SK-N-SH (cell line): ENCODE results near the gene SLC13A4. TPM values are rescaled to one million over a fixed set of nuclear protein-coding genes. Genes with fewer than 3 reads are reported as not detected.

ENCODE experiments used
- CTCF ChIA-PET: fragments of 300-600, 350-600 bp; formaldehyde crosslinking; extraction: SDS; loops from one replicate; lab custom pipeline; 2021; lab: Yijun Ruan, JAX
- POLR2A ChIA-PET: fragments of 350-600 bp; sonication (Branson Sonifier 250); formaldehyde crosslinking; extraction: SDS; loops from one replicate; lab custom pipeline; 2020; ENCODE audit warnings: antibody characterized with exemption, inconsistent platforms; lab: Yijun Ruan, JAX
- DNase-seq: peaks from one replicate; pipeline ENCODE4 v3.0.0; 2012
- H2AFZ ChIP-seq: fragments of 200-600 bp; sonication (generic); 2 replicates; pipeline ENCODE4 v1.8.1; 2016; ENCODE audit warnings: antibody characterized with exemption, mild to moderate bottlenecking, low read depth
- H3F3A ChIP-seq: fragments of 200-600 bp; sonication (generic); replicated peaks from 2 replicates; pipeline ENCODE3; 2016; ENCODE audit warnings: antibody characterized with exemption, mild to moderate bottlenecking; ENCODE audit not compliant: insufficient read depth
- H3K27ac ChIP-seq, 2 experiments: fragments of 200-500 bp in 1 of 2; fragments of 200-600 bp in 1 of 2; sonication (Bioruptor generic) in 1 of 2; sonication (generic), shearing (Covaris generic) in 1 of 2; 2 replicates each; pipeline versions ENCODE4 v1.5.1 to v1.6.1; 2014 to 2016; ENCODE audit warnings: low read depth in 2 of 2, inconsistent platforms in 1 of 2, low read length in 1 of 2, mild to moderate bottlenecking in 1 of 2, mixed read lengths in 1 of 2
- H3K27me3 ChIP-seq: fragments of 200-600 bp; sonication (generic), shearing (Covaris generic); 2 replicates; pipeline ENCODE4 v1.6.1; 2016; ENCODE audit warnings: mixed run types; ENCODE audit not compliant: insufficient read depth
- H3K36me3 ChIP-seq, 2 experiments: fragments of 200-500 bp in 1 of 2; fragments of 200-600 bp in 1 of 2; sonication (Bioruptor generic) in 1 of 2; sonication (generic) in 1 of 2; replicated peaks in 1 of 2; 2 replicates each; pipeline versions ENCODE3 to v1.5.1; 2014 to 2016; ENCODE audit warnings: low read length in 1 of 2, mild to moderate bottlenecking in 1 of 2; ENCODE audit not compliant: insufficient read depth in 2 of 2, control insufficient read depth in 1 of 2
- H3K4me1 ChIP-seq, 2 experiments: fragments of 200-500 bp in 1 of 2; fragments of 200-600 bp in 1 of 2; sonication (Bioruptor generic) in 1 of 2; sonication (generic), shearing (Covaris generic) in 1 of 2; 2 replicates each; pipeline versions ENCODE4 v1.5.1 to v1.6.1; 2014 to 2016; ENCODE audit warnings: low read depth in 1 of 2, low read length in 1 of 2, mixed run types in 1 of 2; ENCODE audit not compliant: insufficient read depth in 2 of 2, control insufficient read depth in 1 of 2
- H3K4me2 ChIP-seq: fragments of 200-600 bp; sonication (generic), shearing (Covaris generic); 2 replicates; pipeline ENCODE4 v1.6.1; 2017; ENCODE audit warnings: mixed run types
- H3K4me3 ChIP-seq, 2 experiments: fragments of 200-500 bp in 1 of 2; fragments of 200-600 bp in 1 of 2; sonication (Bioruptor generic) in 1 of 2; sonication (generic), shearing (Covaris generic) in 1 of 2; 2 replicates each; pipeline versions ENCODE4 v1.5.1 to v1.8.1; 2014 to 2016; ENCODE audit warnings: low read depth in 2 of 2, inconsistent platforms in 1 of 2, low read length in 1 of 2, mild to moderate bottlenecking in 1 of 2, mixed read lengths in 1 of 2, moderate library complexity in 1 of 2
- H3K79me2 ChIP-seq: fragments of 200-600 bp; sonication (generic); 2 replicates; pipeline ENCODE4 v1.8.1; 2017; ENCODE audit warnings: mild to moderate bottlenecking; ENCODE audit not compliant: insufficient read depth
- H3K9ac ChIP-seq: fragments of 200-600 bp; sonication (generic); 2 replicates; pipeline ENCODE4 v1.6.1; 2017; ENCODE audit warnings: mixed run types
- H3K9me2 ChIP-seq: fragments of 200-600 bp; sonication (generic); 2 replicates; pipeline ENCODE4 v1.6.1; 2017; ENCODE audit warnings: mixed run types
- H3K9me3 ChIP-seq: fragments of 200-600 bp; sonication (generic); 2 replicates; pipeline ENCODE4 v1.6.1; 2017; ENCODE audit warnings: mixed run types, mild to moderate bottlenecking, moderate library complexity
- H4K20me1 ChIP-seq: fragments of 200-600 bp; sonication (generic); 2 replicates; pipeline ENCODE4 v1.6.1; 2017; ENCODE audit warnings: mild to moderate bottlenecking, mixed run types; ENCODE audit not compliant: insufficient read depth
- CHD2 ChIP-seq: fragments of 150-350 bp; IDR thresholded peaks from 2 replicates; pipeline ENCODE4 v1.6.1; 2018; ENCODE audit warnings: low read length; ENCODE audit not compliant: partially characterized antibody
- EZH2phosphoT487 ChIP-seq: fragments of 200-600 bp; sonication (generic); IDR thresholded peaks from 2 replicates; pipeline ENCODE4 v1.6.1; 2017; ENCODE audit warnings: low read depth, mixed run types, mild to moderate bottlenecking, antibody characterized with exemption, moderate library complexity, borderline replicate concordance
- FOSL2 ChIP-seq: IDR thresholded peaks from 2 replicates; pipeline ENCODE4 v1.4.0; 2012; ENCODE audit warnings: low read depth, mild to moderate bottlenecking, moderate library complexity, borderline replicate concordance
- FOXJ3 ChIP-seq: sonication (generic); formaldehyde crosslinking; IDR thresholded peaks from 2 replicates; pipeline ENCODE4 v1.5.1; 2020; ENCODE audit warnings: mild to moderate bottlenecking, missing genetic modification reagents
- GABPA ChIP-seq: IDR thresholded peaks from 2 replicates; pipeline ENCODE4 v1.4.0; 2012; ENCODE audit warnings: low read depth, mild to moderate bottlenecking
- JUND ChIP-seq: IDR thresholded peaks from 2 replicates; pipeline ENCODE4 v1.4.0; 2012
- MAX ChIP-seq: IDR thresholded peaks from 2 replicates; pipeline ENCODE4 v1.4.0; 2012; ENCODE audit warnings: low read depth
- NFIC ChIP-seq: IDR thresholded peaks from 2 replicates; pipeline ENCODE4 v1.4.0; 2012; ENCODE audit warnings: borderline replicate concordance
- NRF1 ChIP-seq: IDR thresholded peaks from 2 replicates; pipeline ENCODE4 v1.6.1; 2012; ENCODE audit warnings: low read depth, mild to moderate bottlenecking, low read length
- PBX3 ChIP-seq: IDR thresholded peaks from 2 replicates; pipeline ENCODE4; 2012
- POLR2AphosphoS5 ChIP-seq: IDR thresholded peaks from 2 replicates; pipeline ENCODE4 v1.6.1; 2012; ENCODE audit warnings: low read depth, low read length
- REST ChIP-seq: IDR thresholded peaks from 2 replicates; pipeline ENCODE4 v1.6.1; 2012; ENCODE audit warnings: mild to moderate bottlenecking, low read depth, low read length, moderate library complexity
- RXRA ChIP-seq: IDR thresholded peaks from 2 replicates; pipeline ENCODE4 v1.4.0; 2012; ENCODE audit warnings: low read depth, mild to moderate bottlenecking, borderline replicate concordance
- TCF12 ChIP-seq: IDR thresholded peaks from 2 replicates; pipeline ENCODE4 v1.4.0; 2012
- TEAD4 ChIP-seq: IDR thresholded peaks from 2 replicates; pipeline ENCODE4 v1.4.0; 2012; ENCODE audit warnings: mild to moderate bottlenecking, borderline replicate concordance; ENCODE audit not compliant: insufficient read depth
- USF1 ChIP-seq: IDR thresholded peaks from 2 replicates; pipeline ENCODE4 v1.4.0; 2012; ENCODE audit warnings: low read depth, borderline replicate concordance
- USF2 ChIP-seq: fragments of 150-350 bp; IDR thresholded peaks from 2 replicates; pipeline ENCODE4 v1.6.1; 2017; ENCODE audit warnings: antibody characterized with exemption, low read length, low read depth, borderline replicate concordance
- YY1 ChIP-seq: IDR thresholded peaks from 2 replicates; pipeline ENCODE4 v1.4.0; 2012; ENCODE audit warnings: low read depth, mild to moderate bottlenecking
- WGBS: methylation state at CpG from one replicate; pipeline ENCODE4 v1.1.6; 2017; ENCODE audit warnings: low lambda C conversion rate; 5-methylcytosine and 5-hydroxymethylcytosine counted together
- polyA plus RNA-seq, 3 experiments: library from polyadenylated mRNA; depleted of rRNA; stranded (reverse); fragments of >200 nt; gene quantifications; 2 replicates each; pipeline ENCODE4 v1.2.3, GENCODE V29; 2012

SLC13A4 gene
- polyA plus RNA-seq, 1 of the 3 experiments (the other 2 are of a cell fraction): 0.30 TPM

- TF ChIP-seq REST (no peak), CHD2 (peak; percentile 45)
Measured at GRCh38 chr7:135672560-135673359, 55.2 kb downstream of the SLC13A4 start (continued).

GRCh38 chr7:135670179-135670578 lies 57.8 kb downstream of the SLC13A4 start:
- peak overlapping the region; percentile 25 for H3K4me2 ChIP-seq
- CTCF ChIA-PET: interaction anchor here (0.8 to 9.3 kb wide), 10 partner anchors 8 to 349 kb away, joined by 3 to 153 read pairs (median 6); partner anchors contain the start of gene STMP1
- no peak for DNase-seq
- H3K4me1 ChIP-seq: peaks cover 6 to 30% of the 10 kb centered on the region in 2 experiments; a peak in 3 of 4 replicates
- POLR2A ChIA-PET: no interaction called here
- peak overlapping the region; percentile 34 to 77 for H3K27ac ChIP-seq
- no peaks in the 10 kb centered on the region for H3K27me3 ChIP-seq
- no peaks in the 10 kb centered on the region for H3K9me3 ChIP-seq
- H2AFZ ChIP-seq: no peak overlapping the region
- peaks cover 43% of the 10 kb centered on the region; the same call in 1 of the 2 replicates for H4K20me1 ChIP-seq
- H3K4me3 ChIP-seq: no peak overlapping the region
- 30% methylated on average over 1 of the region's 1 CpG for WGBS
- H3K79me2 ChIP-seq: peaks cover 100% of the 10 kb centered on the region
- H3K36me3 ChIP-seq: peaks cover 12 to 48% of the 10 kb centered on the region in 2 experiments
- 0 out of 2 replicates have a peak overlapping the region, but pooled peaks have one; percentile 1 for H3K9ac ChIP-seq
- H3F3A ChIP-seq: peaks cover 40% of the 10 kb centered on the region
- no peaks in the 10 kb centered on the region for H3K9me2 ChIP-seq
- TF ChIP-seq FOSL2 (peak; percentile 36; the same call in 1 of the 2 replicates), NRF1 (no peak), USF1 (peak; percentile 61; the same call in 1 of the 2 replicates), POLR2AphosphoS5 (no peak), JUND (peak; percentile 34; the same call in 1 of the 2 replicates), USF2 (no peak), FOXJ3 (no peak), NFIC (peak; percentile 57), TCF12 (0 out of 2 replicates have a peak, but pooled peaks have one; percentile 39), TEAD4 (no peak), GABPA (0 out of 2 replicates have a peak, but pooled peaks have one; percentile 15), MAX (peak; percentile 46; the same call in 1 of the 2 replicates), PBX3 (peak; percentile 61), YY1 (no peak), REST (peak; percentile 4; the same call in 1 of the 2 replicates), RXRA (peak; percentile 29; the same call in 1 of the 2 replicates), EZH2phosphoT487 (no peak)
